IPS-NIHi7 (cell line): ENCODE measurements around the gene CCR8.

Source experiments
- DNase-seq: peaks from one replicate; pipeline ENCODE4 v3.0.0; 2012; ENCODE audit warnings: mixed read lengths; ENCODE audit errors: extremely low spot score

CCR8 gene

GRCh38 chr3:39329493-39329892 is at the start of gene CCR8:
CCR8 (plus strand) TSS chr3:39329709; CDS start chr3:39332332, 2,623 bp downstream.
- DNase-seq = no peak

GRCh38 chr3:39279745-39280517 is 49.6 kb upstream of the CCR8 start, which contains the start of gene CX3CR1:
CX3CR1 (minus strand) TSS chr3:39280036; CDS start chr3:39266509, 13,527 bp downstream.
- DNase-seq = no peak

- no peak for DNase-seq
Measured at GRCh38 chr3:39280571-39280970, 48.9 kb upstream of the CCR8 start.

- no peak for DNase-seq
Measured at GRCh38 chr3:39281533-39281932, 48.0 kb upstream of the CCR8 start.

GRCh38 chr3:39282057-39282456 is 47.5 kb upstream of the CCR8 start:
- no peak for DNase-seq

GRCh38 chr3:39284457-39284881 is 45.0 kb upstream of the CCR8 start:
- no peak for DNase-seq

GRCh38 chr3:39285332-39285731 is 44.2 kb upstream of the CCR8 start:
- DNase-seq = no peak

- DNase-seq = no peak
Measured at GRCh38 chr3:39286771-39287170, 42.7 kb upstream of the CCR8 start.

GRCh38 chr3:39287216-39288164 is 42.0 kb upstream of the CCR8 start:
- no peak for DNase-seq

- DNase-seq = peak; percentile 99
Measured at GRCh38 chr3:39288300-39288808, 41.2 kb upstream of the CCR8 start.

- DNase-seq = no peak
Measured at GRCh38 chr3:39289107-39289506, 40.4 kb upstream of the CCR8 start.

- no peak for DNase-seq
Measured at GRCh38 chr3:39290255-39290654, 39.3 kb upstream of the CCR8 start.

GRCh38 chr3:39291903-39292329 is 37.6 kb upstream of the CCR8 start:
- DNase-seq = peak; percentile 89

- DNase-seq = no peak
Measured at GRCh38 chr3:39292961-39293360, 36.5 kb upstream of the CCR8 start.

- DNase-seq = no peak
Measured at GRCh38 chr3:39294446-39295183, 34.9 kb upstream of the CCR8 start.

- no peak for DNase-seq
Measured at GRCh38 chr3:39295184-39295775, 34.2 kb upstream of the CCR8 start.

- DNase-seq = no peak
Measured at GRCh38 chr3:39296197-39297077, 33.1 kb upstream of the CCR8 start.

GRCh38 chr3:39299279-39299678 is 30.2 kb upstream of the CCR8 start:
- DNase-seq = no peak

GRCh38 chr3:39302178-39302577 is 27.3 kb upstream of the CCR8 start:
- DNase-seq = no peak

GRCh38 chr3:39313289-39313688 is 16.2 kb upstream of the CCR8 start:
- no peak for DNase-seq
